PFSK-1 (cell line): ENCODE measurements around the gene C10orf71.

Source experiments
- POLR2AphosphoS5 ChIP-seq: IDR thresholded peaks from 2 replicates; pipeline ENCODE4 v1.6.1; 2012; ENCODE audit warnings: low read depth, mild to moderate bottlenecking, control low read depth, low read length, moderate library complexity
- REST ChIP-seq, 2 experiments: IDR thresholded peaks; 2 replicates each; pipeline versions ENCODE4 v1.6.1 to v1.8.0; 2011 to 2012; ENCODE audit warnings: low read depth in 2 of 2, low read length in 2 of 2, control low read depth in 1 of 2, inconsistent platforms in 1 of 2, mild to moderate bottlenecking in 1 of 2, moderate library complexity in 1 of 2; ENCODE audit not compliant: insufficient read depth in 1 of 2
- SIN3A ChIP-seq: IDR thresholded peaks from 2 replicates; pipeline ENCODE4 v1.6.1; 2012; ENCODE audit warnings: mild to moderate bottlenecking, low read length, moderate library complexity, borderline replicate concordance; ENCODE audit not compliant: insufficient read depth

- TF ChIP-seq REST (IDR thresholded peaks at IDR 0.05; ENCODE audit: insufficient read depth in 1 of 2, low read depth in 2 of 2, low read length in 2 of 2): no peak
- no peak for TF ChIP-seq POLR2AphosphoS5
- no peak for TF ChIP-seq SIN3A
Measured at GRCh38 chr10:49277973-49278372, 21.0 kb upstream of the C10orf71 start.
